SKM-1 (cell line): ENCODE results near the gene LRAT.
A peak's percentile ranks its signal among the peaks of the same experiment; 100 is the strongest.
"Not testable (repeated sequence)": the region's sequence is repeated elsewhere in the genome, so short reads cannot be mapped to it uniquely, and the experiment has no call there.

Experiments used
- DNase-seq: peaks from one replicate; lab custom pipeline; 2025; ENCODE audit not compliant: unreplicated experiment; lab: John Stamatoyannopoulos, UW

LRAT gene

GRCh38 chr4:154743683-154744340 is at the start of gene LRAT:
Gene LRAT (plus strand): TSS chr4:154744000. CDS start chr4:154744327, 327 bp downstream.
- peak; percentile 7 for DNase-seq

GRCh38 chr4:154707877-154708276 is 35.9 kb upstream of the LRAT start:
- DNase-seq = no peak

GRCh38 chr4:154709550-154709949 is 34.2 kb upstream of the LRAT start:
- DNase-seq = no peak

- no peak for DNase-seq
Observed at GRCh38 chr4:154711522-154711921, 32.3 kb upstream of the LRAT start.

- no peak for DNase-seq
Observed at GRCh38 chr4:154714339-154715040, 29.3 kb upstream of the LRAT start.

- DNase-seq = no peak
Observed at GRCh38 chr4:154719087-154719486, 24.7 kb upstream of the LRAT start.

- DNase-seq = no peak
Observed at GRCh38 chr4:154720123-154720522, 23.7 kb upstream of the LRAT start.

- no peak for DNase-seq
Observed at GRCh38 chr4:154720618-154721267, 23.1 kb upstream of the LRAT start.

- DNase-seq = no peak
Observed at GRCh38 chr4:154722262-154722661, 21.5 kb upstream of the LRAT start.

- DNase-seq = not testable (repeated sequence)
Observed at GRCh38 chr4:154723601-154724000, 20.2 kb upstream of the LRAT start.

GRCh38 chr4:154727540-154727939 is 16.3 kb upstream of the LRAT start:
- DNase-seq = no peak

GRCh38 chr4:154731756-154732155 is 12.0 kb upstream of the LRAT start:
- no peak for DNase-seq

GRCh38 chr4:154732669-154733068 is 11.1 kb upstream of the LRAT start:
- DNase-seq = no peak

GRCh38 chr4:154736770-154737169 is 7.0 kb upstream of the LRAT start:
- no peak for DNase-seq

- no peak for DNase-seq
Observed at GRCh38 chr4:154738426-154738825, 5.4 kb upstream of the LRAT start.

- DNase-seq = no peak
Observed at GRCh38 chr4:154739111-154739510, 4.7 kb upstream of the LRAT start.

- no peak for DNase-seq
Observed at GRCh38 chr4:154740462-154740861, 3.3 kb upstream of the LRAT start.

GRCh38 chr4:154741131-154741665 is 2.6 kb upstream of the LRAT start:
- no peak for DNase-seq

GRCh38 chr4:154741922-154742850 is 1.6 kb upstream of the LRAT start:
- DNase-seq = no peak

- DNase-seq = no peak
Observed at GRCh38 chr4:154744341-154744926, 634 bp downstream of the LRAT start.
